Esophagus muscularis mucosa (tissue), 3 donors: ENCODE data around the gene LLGL1.

Experiments
- CTCF ChIP-seq, 3 experiments: fragments of 200-600 bp in 2 of 3; fragments of 450-650 bp in 1 of 3; sonication (generic) in 2 of 3; IDR thresholded peaks; one replicate each; pipeline ENCODE4 v1.5.1; 2017 to 2019; ENCODE audit warnings: antibody characterized with exemption in 3 of 3, mild to moderate bottlenecking in 2 of 3, moderate library complexity in 1 of 3
- POLR2A ChIP-seq: fragments of 450-650 bp; IDR thresholded peaks from one replicate; pipeline ENCODE4 v1.6.1; 2017; ENCODE audit warnings: antibody characterized with exemption, moderate library complexity, mild to moderate bottlenecking, low read depth
- POLR2AphosphoS5 ChIP-seq, 2 donors: sonication (generic); formaldehyde crosslinking; IDR thresholded peaks; one replicate each; pipeline ENCODE4 v1.6.1; 2017; ENCODE audit warnings: antibody characterized with exemption in 2 of 2

- TF ChIP-seq CTCF (IDR thresholded peaks at IDR 0.05), result no peak
- peak; percentile 64 for TF ChIP-seq POLR2A
- TF ChIP-seq POLR2AphosphoS5 (IDR thresholded peaks at IDR 0.05), result peak; percentile 75 to 90
These were observed 33.1 kb downstream of the LLGL1 start, which contains the start of gene FLII for GRCh38 chr17:18258356-18259038.
